ENCODE data around the gene FBLN1. TPM values are rescaled to one million over a fixed set of nuclear protein-coding genes. Genes with fewer than 3 reads are reported as not detected.

FBLN1 gene
- polyA plus RNA-seq, 3 donors: 0.03 to 0.17 TPM; not detected in 1

DNA sequence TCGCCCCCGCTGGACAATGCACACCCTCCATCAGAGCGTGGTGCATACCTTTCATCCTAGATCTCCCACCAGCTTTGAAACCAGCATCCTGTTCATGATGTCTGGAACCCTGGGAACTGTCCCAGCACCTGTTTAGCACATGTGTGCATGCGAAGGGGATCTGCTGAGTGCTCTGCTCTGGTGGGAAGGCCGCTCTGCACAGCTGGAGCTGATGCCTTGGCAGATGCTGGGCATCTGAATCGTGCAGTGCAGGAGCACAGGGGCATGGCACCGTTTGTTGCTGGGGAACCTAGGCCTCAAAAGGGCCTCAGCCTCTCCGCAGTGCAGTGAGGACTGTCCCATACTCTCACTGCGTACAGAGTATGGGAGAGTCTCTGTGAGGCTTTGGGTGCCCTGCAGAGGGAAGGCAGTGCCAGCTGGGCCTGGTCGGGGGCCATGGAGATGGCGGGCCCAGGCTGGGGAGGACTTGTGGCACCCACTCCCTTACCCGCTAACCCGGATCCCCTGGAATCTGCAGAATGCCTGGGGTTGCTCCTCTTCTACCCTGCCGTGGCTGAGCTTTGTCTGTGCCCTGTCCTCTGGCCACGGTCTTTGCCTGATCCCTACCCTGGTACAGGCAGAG is 96.0 kb downstream of the FBLN1 start:
- TF ChIP-seq, protein P1, sequence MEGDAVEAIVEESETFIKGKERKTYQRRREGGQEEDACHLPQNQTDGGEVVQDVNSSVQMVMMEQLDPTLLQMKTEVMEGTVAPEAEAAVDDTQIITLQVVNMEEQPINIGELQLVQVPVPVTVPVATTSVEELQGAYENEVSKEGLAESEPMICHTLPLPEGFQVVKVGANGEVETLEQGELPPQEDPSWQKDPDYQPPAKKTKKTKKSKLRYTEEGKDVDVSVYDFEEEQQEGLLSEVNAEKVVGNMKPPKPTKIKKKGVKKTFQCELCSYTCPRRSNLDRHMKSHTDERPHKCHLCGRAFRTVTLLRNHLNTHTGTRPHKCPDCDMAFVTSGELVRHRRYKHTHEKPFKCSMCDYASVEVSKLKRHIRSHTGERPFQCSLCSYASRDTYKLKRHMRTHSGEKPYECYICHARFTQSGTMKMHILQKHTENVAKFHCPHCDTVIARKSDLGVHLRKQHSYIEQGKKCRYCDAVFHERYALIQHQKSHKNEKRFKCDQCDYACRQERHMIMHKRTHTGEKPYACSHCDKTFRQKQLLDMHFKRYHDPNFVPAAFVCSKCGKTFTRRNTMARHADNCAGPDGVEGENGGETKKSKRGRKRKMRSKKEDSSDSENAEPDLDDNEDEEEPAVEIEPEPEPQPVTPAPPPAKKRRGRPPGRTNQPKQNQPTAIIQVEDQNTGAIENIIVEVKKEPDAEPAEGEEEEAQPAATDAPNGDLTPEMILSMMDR (IDR thresholded peaks at IDR 0.05): no peak
- H3K27ac ChIP-seq (ENCODE audit: low read depth in 1 of 2, low read length in 2 of 2): no peak overlapping the region
- Mint-ChIP-seq H3K4me3 (no peak overlapping the region), H3K4me1 (peaks cover 22% of the 10 kb centered on the region), H3K36me3 (no peaks in the 10 kb centered on the region), H3K9me3 (peaks cover 0 to 4% (median 2%) of the 10 kb centered on the region in 7 donors), H3K27ac (no peak overlapping the region), H3K27me3 (ENCODE audit: low read depth in 3 of 3) (peaks cover 0 to 7% (median 1%) of the 10 kb centered on the region in 3 donors)
- H3K4me1 ChIP-seq (ENCODE audit: control insufficient read depth in 1 of 2, insufficient read depth in 2 of 2, low read length in 2 of 2): peaks cover 9 to 10% of the 10 kb centered on the region in 2 donors
- WGBS (ENCODE audit: insufficient coverage): 94% methylated on average over 14 of the region's 15 CpGs
- no peaks in the 10 kb centered on the region for H3K36me3 ChIP-seq (replicated peaks in 1 of 2; ENCODE audit: control insufficient read depth in 1 of 2, insufficient read depth in 2 of 2, low read length in 2 of 2)
- no peak overlapping the region for H3K4me3 ChIP-seq (replicated peaks in 1 of 3; ENCODE audit: low read depth in 2 of 3, low read length in 3 of 3)
- H3K9me3 ChIP-seq (replicated peaks in 1 of 2; ENCODE audit: control insufficient read depth in 1 of 2, insufficient read depth in 1 of 2, low read length in 2 of 2): no peaks in the 10 kb centered on the region
- DNase-seq: no peak
- no peaks in the 10 kb centered on the region for H3K79me2 ChIP-seq (ENCODE audit: insufficient read depth, low read length)
- H3K27me3 ChIP-seq (ENCODE audit: control insufficient read depth in 2 of 2, insufficient read depth in 2 of 2, low read length in 2 of 2): no peaks in the 10 kb centered on the region
- intact Hi-C loops (cut with micrococcal nuclease): no loop called here
- no peaks in the 10 kb centered on the region for H4K20me1 ChIP-seq (ENCODE audit: insufficient read depth, low read length)
- no peak overlapping the region for H2AFZ ChIP-seq (ENCODE audit: insufficient read depth, low read depth, low read length, poor library complexity, severe bottlenecking)
- no peak overlapping the region for H3K9ac ChIP-seq (ENCODE audit: insufficient read depth, low read length, poor library complexity, severe bottlenecking)
- no peak overlapping the region for H3K4me2 ChIP-seq (replicated peaks; ENCODE audit: extremely low read depth, low read length, poor library complexity, severe bottlenecking)

DNA sequence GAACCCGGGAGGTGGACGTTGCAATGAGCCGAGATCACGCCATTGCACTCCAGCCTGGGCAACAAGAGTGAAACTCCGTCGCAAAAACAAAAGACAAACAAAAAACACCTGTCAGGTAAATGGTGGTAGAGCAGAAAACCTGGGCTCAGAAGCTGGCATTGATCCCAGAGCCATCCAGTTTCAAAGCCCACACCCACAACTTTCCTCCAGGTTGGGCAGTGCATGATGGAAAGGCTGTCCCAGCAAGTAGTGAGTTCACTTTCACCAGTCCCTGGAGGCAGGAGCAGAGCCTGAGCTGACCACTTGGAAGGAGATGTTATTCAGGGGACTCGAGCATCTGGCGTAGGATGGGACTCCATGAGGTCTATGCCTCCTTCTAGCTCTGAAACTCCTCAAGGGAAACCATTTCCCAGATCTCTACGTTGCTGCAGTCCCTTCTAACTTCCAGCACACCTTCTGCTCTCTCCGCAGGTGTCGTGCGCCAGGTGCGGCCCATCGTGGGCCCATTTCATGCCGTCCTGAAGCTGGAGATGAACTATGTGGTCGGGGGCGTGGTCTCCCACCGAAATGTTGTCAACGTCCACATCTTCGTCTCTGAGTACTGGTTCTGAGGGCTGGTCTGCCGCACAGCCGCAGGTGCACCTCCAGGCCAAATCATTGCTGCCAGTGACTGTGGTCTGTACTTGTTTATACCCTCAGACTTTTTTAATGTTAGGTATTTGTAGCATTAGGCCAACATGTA is 97.3 kb downstream of the FBLN1 start:
- Histone ChIP-seq H3K4me3 (replicated peaks in 1 of 3; ENCODE audit: low read depth in 2 of 3, low read length in 3 of 3) (no peak overlapping the region), H2AFZ (ENCODE audit: insufficient read depth, low read depth, low read length, poor library complexity, severe bottlenecking) (no peak overlapping the region), H3K27me3 (ENCODE audit: control insufficient read depth in 2 of 2, insufficient read depth in 2 of 2, low read length in 2 of 2) (no peaks in the 10 kb centered on the region), H4K20me1 (ENCODE audit: insufficient read depth, low read length) (no peaks in the 10 kb centered on the region), H3K4me2 (replicated peaks; ENCODE audit: extremely low read depth, low read length, poor library complexity, severe bottlenecking) (no peak overlapping the region), H3K79me2 (ENCODE audit: insufficient read depth, low read length) (no peaks in the 10 kb centered on the region), H3K9me3 (replicated peaks in 1 of 2; ENCODE audit: control insufficient read depth in 1 of 2, insufficient read depth in 1 of 2, low read length in 2 of 2) (no peaks in the 10 kb centered on the region), H3K27ac (ENCODE audit: low read depth in 1 of 2, low read length in 2 of 2) (no peak overlapping the region), H3K4me1 (ENCODE audit: control insufficient read depth in 1 of 2, insufficient read depth in 2 of 2, low read length in 2 of 2) (peaks cover 21 to 23% of the 10 kb centered on the region in 2 donors), H3K36me3 (replicated peaks in 1 of 2; ENCODE audit: control insufficient read depth in 1 of 2, insufficient read depth in 2 of 2, low read length in 2 of 2) (no peaks in the 10 kb centered on the region), H3K9ac (ENCODE audit: insufficient read depth, low read length, poor library complexity, severe bottlenecking) (no peak overlapping the region)
- Mint-ChIP-seq H3K27ac (no peak overlapping the region), H3K4me1 (peaks cover 34% of the 10 kb centered on the region), H3K4me3 (no peak overlapping the region), H3K9me3 (peaks cover 0 to 2% (median 0%) of the 10 kb centered on the region in 7 donors), H3K36me3 (no peaks in the 10 kb centered on the region), H3K27me3 (ENCODE audit: low read depth in 3 of 3) (peaks cover 0 to 4% (median 0%) of the 10 kb centered on the region in 3 donors)
- WGBS (ENCODE audit: insufficient coverage): 95% methylated on average over 14 of the region's 22 CpGs
- intact Hi-C loops (cut with micrococcal nuclease): no loop called here
- DNase-seq: no peak
- TF ChIP-seq, protein P1 (IDR thresholded peaks at IDR 0.05): no peak

All from CD14-positive monocyte (primary cell).